Brain microvascular endothelial cell (primary cell): Measurements from ENCODE around the gene CDH13.

Experiments
- DNase-seq: peaks from one replicate; pipeline ENCODE4 v3.0.0-alpha.2; 2020
- H3K27ac ChIP-seq: fragments of 250-450 bp; sonication (Bioruptor Pico); 2 replicates; pipeline ENCODE4 v1.5.1; 2020; ENCODE audit warnings: mild to moderate bottlenecking, moderate library complexity
- H3K27me3 ChIP-seq: fragments of 250-450 bp; sonication (Bioruptor Pico); replicated peaks from 2 replicates; pipeline ENCODE4 v1.5.1; 2020; ENCODE audit warnings: mild to moderate bottlenecking
- H3K36me3 ChIP-seq: fragments of 250-450 bp; sonication (Bioruptor Pico); replicated peaks from 2 replicates; pipeline ENCODE4 v1.5.1; 2020; ENCODE audit warnings: mild to moderate bottlenecking
- H3K4me3 ChIP-seq: 2 replicates; pipeline ENCODE4 v1.5.1; 2011; ENCODE audit warnings: low read depth, mild to moderate bottlenecking, control low read depth, low read length, moderate library complexity
- in situ Hi-C: cut with HindIII; loops from 2 replicates; pipeline ENCODE4 v1.10.0; 2017; ENCODE audit warnings: low sequenced_read_pairs, low pct_ligation_motif_present
- TF ChIP-seq, protein P1 (sequence below): IDR thresholded peaks from 2 replicates; pipeline ENCODE4 v1.5.1; 2011; ENCODE audit warnings: low read depth, mild to moderate bottlenecking, moderate library complexity, low read length, control low read depth, inconsistent platforms; ENCODE audit errors: missing control alignments

The CDH13 gene

DNA sequence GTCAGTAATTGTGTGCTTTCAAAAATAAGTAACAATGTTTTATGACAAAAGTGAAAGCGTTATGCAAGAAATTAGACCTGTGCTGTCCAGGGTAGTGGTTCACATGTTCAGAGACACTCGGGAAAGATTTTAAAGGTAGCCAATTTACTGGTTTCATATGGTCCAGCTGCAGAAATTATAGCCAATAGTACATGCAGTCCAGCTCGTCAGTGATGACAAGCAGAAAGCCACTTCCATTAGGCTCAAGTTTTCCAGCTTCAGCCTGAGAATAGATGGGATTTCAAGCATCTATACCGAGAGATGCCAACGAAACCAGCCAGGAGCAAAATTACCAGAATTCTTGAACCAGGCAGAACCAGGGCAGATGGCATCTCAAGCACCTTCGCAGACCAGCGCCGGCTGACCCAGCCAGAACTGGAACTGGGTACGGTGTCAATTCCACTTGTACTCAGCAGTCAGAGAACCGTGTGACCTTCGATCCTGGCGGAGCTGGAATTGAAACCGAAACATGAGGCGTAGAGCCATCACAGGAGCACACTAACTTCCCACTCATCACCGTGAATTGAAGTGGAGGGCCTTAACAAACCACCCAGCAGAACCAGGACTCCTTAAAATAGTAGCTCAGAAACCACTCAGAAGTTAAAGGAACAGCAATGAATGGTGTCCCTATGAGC is 973.2 kb downstream of the CDH13 start:
- no peak overlapping the region for H3K4me3 ChIP-seq
- in situ Hi-C loops: no loop called here
- H3K27me3 ChIP-seq: no peaks in the 10 kb centered on the region
- H3K27ac ChIP-seq: no peak overlapping the region
- H3K36me3 ChIP-seq: no peaks in the 10 kb centered on the region
- no peak for DNase-seq
- TF ChIP-seq, protein P1, sequence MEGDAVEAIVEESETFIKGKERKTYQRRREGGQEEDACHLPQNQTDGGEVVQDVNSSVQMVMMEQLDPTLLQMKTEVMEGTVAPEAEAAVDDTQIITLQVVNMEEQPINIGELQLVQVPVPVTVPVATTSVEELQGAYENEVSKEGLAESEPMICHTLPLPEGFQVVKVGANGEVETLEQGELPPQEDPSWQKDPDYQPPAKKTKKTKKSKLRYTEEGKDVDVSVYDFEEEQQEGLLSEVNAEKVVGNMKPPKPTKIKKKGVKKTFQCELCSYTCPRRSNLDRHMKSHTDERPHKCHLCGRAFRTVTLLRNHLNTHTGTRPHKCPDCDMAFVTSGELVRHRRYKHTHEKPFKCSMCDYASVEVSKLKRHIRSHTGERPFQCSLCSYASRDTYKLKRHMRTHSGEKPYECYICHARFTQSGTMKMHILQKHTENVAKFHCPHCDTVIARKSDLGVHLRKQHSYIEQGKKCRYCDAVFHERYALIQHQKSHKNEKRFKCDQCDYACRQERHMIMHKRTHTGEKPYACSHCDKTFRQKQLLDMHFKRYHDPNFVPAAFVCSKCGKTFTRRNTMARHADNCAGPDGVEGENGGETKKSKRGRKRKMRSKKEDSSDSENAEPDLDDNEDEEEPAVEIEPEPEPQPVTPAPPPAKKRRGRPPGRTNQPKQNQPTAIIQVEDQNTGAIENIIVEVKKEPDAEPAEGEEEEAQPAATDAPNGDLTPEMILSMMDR: no peak

DNA sequence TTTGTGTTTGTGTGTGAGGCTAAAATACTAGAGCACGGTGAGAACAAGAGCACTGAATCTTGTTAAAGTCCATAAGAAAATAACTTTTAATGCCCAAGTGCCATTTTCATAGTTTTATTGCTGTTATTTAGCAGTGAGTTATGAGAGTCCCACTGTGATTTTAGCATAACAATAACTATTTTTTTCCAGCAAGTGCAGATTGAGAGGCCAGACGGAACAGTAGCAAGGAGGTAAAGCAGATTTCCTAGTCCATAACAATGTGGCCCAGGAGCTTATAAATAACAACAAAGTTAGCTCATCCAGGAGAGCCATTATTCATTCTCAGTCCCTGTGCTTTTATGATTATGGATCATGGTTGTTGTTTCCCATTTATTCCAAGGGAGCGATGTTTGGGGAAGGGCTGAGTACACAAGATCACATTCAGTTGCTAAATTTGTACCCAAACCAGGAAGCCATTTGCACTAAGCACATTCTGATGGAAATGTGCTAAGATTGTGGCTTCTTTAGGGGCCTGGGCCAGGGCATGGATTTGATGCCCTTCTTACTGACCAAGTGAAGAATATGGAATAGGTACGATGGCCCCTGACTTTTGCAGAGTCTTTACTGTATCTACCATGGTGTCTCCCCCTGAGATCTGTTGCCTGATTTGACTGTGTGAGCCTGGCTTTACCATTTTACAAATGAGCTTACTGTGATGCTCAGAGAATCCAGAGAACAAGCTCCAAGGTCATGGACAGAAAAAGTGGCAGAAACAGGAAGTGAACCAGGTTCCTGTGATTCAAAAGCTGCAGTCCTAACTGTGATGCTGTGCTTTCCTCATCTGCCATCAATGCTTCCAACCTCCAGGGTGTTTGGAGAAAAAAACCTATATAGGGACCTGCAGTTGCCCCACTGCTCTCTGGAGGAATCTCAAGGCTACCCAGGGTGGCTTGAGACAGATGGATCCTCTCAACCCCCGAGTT is 976.3 kb downstream of the CDH13 start:
- TF ChIP-seq, protein P1: no peak
- Histone ChIP-seq H3K27me3 (no peaks in the 10 kb centered on the region), H3K27ac (no peak overlapping the region), H3K36me3 (no peaks in the 10 kb centered on the region), H3K4me3 (no peak overlapping the region)
- DNase-seq: no peak
- in situ Hi-C loops: no loop called here

DNA sequence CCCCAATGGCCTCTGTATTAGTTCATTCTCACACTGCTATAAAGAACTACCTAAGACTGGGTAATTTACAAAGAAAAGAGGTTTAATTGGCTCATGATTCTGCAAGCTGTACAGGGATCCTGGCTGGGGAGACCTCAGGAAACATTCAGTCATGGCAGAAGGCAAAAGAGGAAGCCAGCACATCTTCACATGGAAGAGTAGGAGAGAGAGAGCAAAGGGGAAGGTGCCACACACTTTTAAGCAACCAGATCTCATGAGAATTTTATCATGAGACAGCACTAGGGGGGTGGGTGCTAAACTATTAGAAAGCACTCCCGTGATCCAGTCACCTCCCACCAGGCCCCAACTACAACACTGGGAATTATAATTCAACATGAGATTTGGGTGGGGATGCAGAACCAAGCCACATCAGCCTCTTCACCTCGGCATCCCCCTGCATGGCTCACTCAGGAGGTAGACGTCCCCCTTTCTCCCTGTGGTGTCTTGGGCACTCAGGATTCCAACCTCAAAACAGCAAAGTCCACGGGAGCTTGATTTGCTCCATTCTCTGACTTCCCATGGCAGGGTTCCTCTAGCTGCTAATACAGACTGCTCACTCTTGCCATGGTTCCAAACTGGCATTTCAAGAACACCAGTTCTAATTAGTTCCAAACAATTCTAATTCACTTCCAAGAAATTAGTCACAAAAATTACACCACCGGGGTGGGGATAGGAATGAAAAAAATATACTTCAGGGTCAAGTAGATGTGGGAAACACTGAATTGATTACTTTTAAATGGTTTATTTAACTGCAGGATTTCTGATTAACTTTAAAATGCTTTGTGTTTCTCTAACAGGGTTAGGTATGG is 977.2 kb downstream of the CDH13 start:
- H3K36me3 ChIP-seq: no peaks in the 10 kb centered on the region
- TF ChIP-seq, protein P1: no peak
- in situ Hi-C loops: no loop called here
- H3K4me3 ChIP-seq: no peak overlapping the region
- H3K27me3 ChIP-seq: no peaks in the 10 kb centered on the region
- no peak overlapping the region for H3K27ac ChIP-seq
- DNase-seq: no peak

GRCh38 chr16:83606486-83607030 is 979.8 kb downstream of the CDH13 start:
- H3K27me3 ChIP-seq: no peaks in the 10 kb centered on the region
- no peaks in the 10 kb centered on the region for H3K36me3 ChIP-seq
- in situ Hi-C loops: no loop called here
- DNase-seq: no peak
- no peak overlapping the region for H3K4me3 ChIP-seq
- no peak overlapping the region for H3K27ac ChIP-seq
- TF ChIP-seq, protein P1: peak; percentile 21

GRCh38 chr16:83609178-83609577 is 982.4 kb downstream of the CDH13 start:
- TF ChIP-seq, protein P1: no peak
- in situ Hi-C loops: no loop called here
- Histone ChIP-seq H3K27me3 (no peaks in the 10 kb centered on the region), H3K4me3 (no peak overlapping the region), H3K36me3 (no peaks in the 10 kb centered on the region), H3K27ac (no peak overlapping the region)
- DNase-seq: no peak
